Superior temporal gyrus (tissue), 1 donor: Measurements from ENCODE around the gene WWC2.
"Not testable (repeated sequence)": the region's sequence is repeated elsewhere in the genome, so short reads cannot be mapped to it uniquely, and the experiment has no call there.

Experiments used
- DNase-seq: peaks from one replicate; pipeline ENCODE4 v3.0.0-alpha.2; 2016; ENCODE audit errors: extremely low spot score

Gene WWC2

DNA sequence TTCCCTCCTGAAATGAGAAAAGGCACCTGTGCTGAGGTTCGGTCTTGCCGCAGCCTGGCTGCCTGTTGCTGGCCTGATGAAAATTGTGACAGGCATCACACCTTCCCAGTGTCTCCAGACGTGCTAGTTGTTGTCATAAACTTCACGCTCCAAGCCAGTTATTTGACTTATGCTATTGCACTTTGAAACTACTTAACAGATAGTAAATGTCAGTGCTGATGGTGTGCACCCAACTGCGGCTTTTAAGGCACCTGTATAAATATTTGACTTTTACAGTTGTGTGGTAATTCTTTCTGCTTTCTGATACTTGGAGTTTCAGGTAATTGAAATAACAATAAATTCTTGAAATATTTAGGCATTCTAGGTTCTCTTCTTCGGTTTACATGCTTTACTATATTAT, 1.8 kb downstream of the WWC2 start:
- DNase-seq = no peak

GRCh38 chr4:183101956-183102480, 3.0 kb downstream of the WWC2 start:
- no peak for DNase-seq

GRCh38 chr4:183105092-183105491, 6.0 kb downstream of the WWC2 start:
- no peak for DNase-seq

DNA sequence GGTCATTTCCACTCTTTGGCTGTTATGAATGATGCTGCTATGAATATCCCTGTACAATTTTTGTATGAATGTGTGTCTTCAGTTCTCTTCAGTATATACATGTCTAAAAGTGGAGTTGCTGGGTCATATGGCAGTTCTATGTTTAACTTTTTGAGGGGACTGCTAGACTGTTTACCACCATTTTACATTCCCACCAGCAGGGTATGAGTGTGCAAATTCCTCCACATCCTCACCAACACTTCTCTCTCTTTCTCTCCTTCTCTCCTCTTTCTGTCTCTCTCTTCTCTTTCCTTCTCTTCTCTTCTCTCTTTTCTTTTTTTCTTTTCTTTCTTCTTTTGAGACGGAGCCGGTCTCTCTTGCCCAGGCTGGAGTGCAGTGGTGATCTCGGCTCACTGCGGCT, 7.8 kb downstream of the WWC2 start:
- DNase-seq = no peak

- DNase-seq = no peak
Observed at GRCh38 chr4:183107891-183108459, 8.9 kb downstream of the WWC2 start.

DNA sequence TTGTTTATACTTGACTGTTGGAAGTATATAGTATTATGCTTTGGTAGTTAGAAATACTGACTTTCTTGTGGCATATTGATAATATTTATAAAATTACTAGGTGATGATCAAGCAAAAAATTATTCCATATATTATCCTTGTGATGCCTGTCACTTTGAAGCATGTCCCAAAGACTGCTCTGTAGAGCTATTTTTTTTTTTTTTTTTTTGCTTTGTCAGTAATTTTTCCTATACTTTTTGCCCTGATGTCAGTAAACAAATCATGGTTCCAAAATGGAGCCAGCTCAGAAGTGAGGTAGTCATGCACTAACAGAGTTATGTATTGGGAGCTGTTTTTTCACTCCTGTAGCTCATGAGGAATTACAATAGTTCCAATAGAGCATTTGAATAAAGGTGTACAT, 11.2 kb downstream of the WWC2 start:
- DNase-seq = no peak

DNA sequence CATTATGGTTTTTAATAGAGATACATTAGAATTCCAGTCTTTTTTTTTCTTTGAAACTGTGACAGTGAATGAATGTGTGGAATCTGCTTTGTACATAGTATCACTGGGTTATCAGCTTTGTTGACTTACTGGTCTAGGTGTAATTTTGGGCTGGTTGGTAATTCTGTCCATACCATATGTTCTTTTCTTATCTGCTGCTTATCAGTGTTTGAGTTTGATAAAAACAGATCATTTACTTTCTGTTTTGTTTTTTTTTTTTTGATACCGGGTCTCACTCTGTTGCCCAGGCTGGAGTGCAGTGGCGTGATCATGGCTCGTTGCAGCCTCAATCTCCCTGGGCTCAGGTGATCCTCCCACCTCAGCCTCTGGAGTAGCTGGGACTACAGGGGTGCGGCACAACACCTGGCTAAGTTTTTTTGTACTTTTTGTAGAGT, 12.4 kb downstream of the WWC2 start:
- no peak for DNase-seq

DNA sequence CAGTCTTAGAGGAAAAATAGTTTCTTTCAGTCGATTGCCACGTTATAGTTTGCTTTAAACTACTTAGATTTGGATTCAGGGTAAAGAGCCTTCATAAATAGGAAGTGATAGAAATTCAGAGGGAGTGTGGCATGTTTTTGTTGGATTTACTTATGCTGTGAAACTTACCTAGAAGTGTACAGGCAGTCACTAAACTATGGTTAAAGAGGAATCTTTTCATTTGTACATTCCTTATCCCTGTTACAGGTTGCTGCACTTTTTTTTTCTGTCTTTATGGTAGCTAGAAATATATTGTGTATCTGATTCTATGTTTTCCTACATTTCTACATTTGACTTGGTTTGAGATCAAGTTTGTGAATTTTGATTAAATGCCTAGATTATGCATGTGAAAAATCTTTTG, 19.1 kb downstream of the WWC2 start:
- no peak for DNase-seq

GRCh38 chr4:183118585-183118984, 19.5 kb downstream of the WWC2 start:
- DNase-seq = no peak

DNA sequence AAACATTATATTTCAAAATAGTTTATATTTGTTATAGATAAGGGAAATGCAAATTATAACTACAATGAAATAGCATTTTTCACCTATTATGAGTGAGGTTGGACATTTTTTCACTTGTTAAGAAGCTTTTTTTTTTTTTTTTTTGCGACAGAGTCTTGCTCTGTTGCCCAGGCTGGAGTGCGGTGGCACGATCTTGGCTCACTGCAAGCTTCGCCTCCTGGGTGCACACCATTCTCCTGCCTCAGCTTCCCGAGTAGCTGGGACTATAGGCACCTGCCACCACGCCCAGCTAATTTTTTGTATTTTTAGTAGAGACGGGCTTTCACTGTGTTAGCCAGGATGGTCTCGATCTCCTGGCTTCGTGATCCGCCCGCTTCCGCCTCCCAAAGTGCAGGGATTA, 22.6 kb downstream of the WWC2 start:
- DNase-seq = not testable (repeated sequence)

- DNase-seq = no peak
Observed at GRCh38 chr4:183124228-183124627, 25.2 kb downstream of the WWC2 start.

DNA sequence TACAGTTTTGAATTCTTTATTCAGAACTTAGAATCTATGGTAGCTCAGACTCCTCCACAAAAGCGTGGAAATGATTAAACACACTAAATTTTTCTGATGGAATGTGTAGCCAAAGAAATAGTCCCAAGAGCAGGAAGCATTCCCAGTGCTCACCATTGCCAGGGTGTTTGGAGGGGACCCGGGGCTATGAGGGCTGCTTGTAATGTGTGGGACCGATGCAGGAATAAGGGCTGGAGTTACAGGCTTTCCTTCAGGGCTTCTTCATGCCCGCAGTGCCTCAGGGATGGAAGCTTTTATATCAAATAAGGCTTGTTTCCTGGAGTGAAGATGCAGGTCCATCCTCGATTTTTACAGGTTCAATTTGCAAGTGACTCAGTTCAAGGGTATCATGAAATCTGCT, 25.8 kb downstream of the WWC2 start:
- no peak for DNase-seq

DNA sequence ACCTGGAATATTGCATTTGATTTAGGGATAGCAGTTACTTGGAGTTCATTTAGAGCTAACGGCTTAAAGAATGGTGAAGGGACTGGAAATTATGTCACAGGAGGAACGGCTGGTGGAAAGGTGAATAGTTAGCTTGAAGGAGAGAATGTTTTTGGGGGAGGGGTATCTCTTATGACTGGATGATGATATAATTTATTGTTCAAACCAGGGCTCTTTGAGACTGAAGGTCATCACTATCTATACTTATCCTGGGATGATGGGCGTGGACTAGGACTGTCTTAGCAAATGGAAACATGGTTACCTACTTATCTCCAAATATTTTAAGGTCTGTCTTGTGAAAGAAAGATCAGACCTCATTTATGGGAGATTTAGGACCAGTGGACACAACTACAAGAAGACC, 30.1 kb downstream of the WWC2 start:
- DNase-seq = no peak

GRCh38 chr4:183129675-183130074, 30.6 kb downstream of the WWC2 start:
- DNase-seq = no peak

DNA sequence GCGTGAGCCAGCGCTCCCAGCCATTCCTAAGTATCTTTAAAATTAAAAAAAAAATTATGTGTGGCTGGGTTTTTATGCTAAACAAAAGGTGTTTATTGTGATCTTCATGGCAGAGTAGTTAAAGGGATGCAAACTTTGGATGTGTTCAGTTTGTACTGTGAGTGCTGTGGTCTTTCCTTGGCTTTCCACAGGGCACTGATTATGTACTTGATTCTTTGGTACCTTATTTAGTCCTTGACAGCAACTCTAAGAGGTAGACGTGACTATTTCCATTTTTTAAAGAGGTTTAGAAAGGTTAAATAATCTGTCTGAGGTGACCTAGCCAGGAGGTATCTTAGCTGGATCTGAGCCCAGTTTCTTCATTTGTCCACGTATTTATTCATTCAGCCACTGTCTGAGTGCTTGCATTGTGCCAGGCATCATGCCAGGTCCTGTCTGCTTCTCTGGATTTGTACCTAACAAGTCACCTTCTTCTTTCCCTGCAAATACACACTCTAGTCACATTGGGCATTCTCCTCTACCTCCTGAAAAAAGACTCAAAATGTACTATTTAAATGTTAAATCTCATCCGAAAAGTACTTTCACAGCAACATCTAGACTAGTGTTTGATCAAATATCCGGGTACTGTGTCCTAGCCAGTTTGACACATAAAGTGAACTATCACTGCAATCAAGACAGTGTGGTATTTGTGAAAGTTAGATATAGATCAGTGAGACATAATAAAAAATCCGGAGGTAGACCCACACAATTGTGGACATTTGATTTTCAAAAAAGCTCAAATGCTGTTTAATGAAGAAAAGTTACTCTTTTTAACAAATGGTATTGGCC, 31.5 kb downstream of the WWC2 start:
- no peak for DNase-seq

DNA sequence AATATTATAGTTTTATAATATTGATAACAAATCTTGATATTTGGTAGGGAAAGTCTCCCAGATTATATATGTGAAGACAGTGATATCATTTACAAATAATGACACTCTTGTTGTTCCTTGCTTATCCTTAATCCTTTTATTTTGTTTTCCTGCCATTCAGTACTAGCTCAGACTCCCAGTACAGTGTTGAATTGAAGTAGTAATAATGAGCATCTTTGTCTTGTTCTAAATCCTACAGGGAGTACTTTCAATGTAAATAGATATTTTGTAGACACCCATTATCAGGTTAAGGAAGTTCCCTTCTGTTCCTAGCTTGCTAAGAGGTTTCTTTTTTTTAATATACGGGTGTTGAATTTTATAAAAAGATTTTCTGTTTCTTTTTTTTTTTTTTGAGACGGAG, 33.0 kb downstream of the WWC2 start:
- DNase-seq = no peak

DNA sequence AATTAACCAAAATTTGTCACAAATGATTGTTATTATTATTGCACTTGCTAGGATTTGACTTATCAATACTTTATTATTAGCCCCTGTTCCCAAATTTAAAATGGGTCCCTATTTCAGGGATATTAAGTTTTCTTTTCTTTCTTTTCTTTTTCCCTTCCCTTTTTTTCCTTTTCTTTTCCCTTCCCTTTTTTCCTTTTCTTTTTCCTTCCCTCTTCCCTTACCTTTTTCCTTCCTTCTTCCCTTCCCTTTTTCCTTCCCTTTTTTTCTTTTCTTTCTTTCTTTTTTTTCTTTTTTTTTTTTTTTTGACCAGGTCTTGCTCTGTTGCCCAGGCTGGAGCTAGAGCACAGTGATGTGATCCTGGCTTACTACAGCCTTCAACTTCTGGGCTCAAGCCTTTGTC, 33.8 kb downstream of the WWC2 start:
- DNase-seq = no peak

DNA sequence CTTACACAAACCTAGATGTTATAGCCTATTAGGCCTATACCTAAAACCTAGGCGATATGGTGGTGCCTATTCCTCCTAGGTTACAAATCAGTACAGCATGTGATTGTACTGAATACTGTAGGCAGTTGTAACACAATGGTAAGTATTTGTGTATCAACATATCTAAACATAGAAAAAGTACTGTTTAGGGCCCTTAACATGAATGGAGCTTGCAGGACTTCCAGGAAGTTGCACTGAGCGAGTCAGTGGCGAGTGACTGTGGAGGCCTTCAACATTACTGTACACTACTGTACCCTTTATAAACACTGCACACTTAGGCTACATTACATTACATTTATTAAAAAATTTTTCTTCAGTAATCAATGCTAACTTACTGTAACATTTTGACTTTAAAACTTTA, 37.8 kb downstream of the WWC2 start:
- no peak for DNase-seq

DNA sequence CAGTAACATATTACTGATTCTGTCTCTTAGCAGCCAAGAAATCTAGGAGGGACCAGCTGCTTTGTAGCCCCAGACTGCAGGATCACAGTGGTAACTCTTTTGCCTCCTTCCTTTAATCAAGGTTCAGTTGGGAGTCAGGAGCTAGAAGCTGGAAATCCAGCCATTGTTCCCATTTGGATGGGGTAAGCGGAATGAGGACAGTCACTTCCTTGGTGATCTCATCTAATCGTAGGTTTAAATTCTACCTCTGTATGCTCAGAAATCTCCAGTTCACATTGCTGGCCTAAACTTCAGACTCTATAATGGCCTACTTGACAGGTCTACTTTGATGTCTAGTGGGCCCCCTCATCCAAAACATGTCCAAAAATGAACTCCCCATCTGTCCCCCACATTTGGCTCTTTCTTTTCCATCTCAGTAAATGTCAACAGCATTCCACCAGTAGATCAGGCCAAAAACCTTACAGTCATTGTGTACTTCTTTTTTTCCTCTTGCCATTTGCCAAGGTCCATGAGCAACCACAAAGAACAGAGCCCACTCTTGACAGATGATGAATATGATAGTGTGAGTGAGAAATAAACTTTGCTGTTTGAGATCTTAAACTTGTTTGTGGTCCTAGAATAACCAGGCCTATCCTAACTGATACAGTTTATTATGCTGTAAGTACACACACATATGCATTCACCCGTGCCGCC, 40.1 kb downstream of the WWC2 start:
- no peak for DNase-seq

GRCh38 chr4:183139972-183140570, 41.0 kb downstream of the WWC2 start:
- DNase-seq = no peak

DNA sequence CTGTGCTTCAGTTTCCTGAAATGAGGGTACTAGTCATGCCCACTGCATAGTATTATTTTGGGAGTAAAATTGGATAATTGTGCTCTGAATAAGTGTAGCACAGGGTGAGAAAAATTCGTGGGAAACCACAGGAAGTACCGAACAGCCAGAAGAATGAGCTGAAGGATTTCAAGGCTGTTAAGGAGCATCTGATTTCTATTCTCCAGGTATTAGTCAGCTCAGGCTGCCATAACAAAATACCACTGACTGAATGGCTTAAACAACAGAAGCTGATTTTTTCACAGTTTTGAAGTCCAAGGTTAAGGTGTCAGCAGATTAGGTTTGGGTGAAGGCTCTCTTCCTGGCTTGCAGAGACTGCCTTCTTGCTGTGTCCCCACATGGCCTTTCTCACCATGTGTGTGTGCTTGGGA, 41.9 kb downstream of the WWC2 start:
- DNase-seq = no peak

- no peak for DNase-seq
Observed at GRCh38 chr4:183141997-183142396, 42.9 kb downstream of the WWC2 start.
